Glomerular visceral epithelial cell (primary cell): Measurements from ENCODE around the gene NEUROG1.

ENCODE experiments used
- DNase-seq: peaks from one replicate; pipeline ENCODE4 v3.0.0-alpha.2; 2016; ENCODE audit errors: extremely low spot score

The NEUROG1 gene

GRCh38 chr5:135535820-135536801 lies at the start of gene NEUROG1:
Gene NEUROG1, minus strand, starts transcription at chr5:135535964. Its CDS starts 274 bp downstream, at chr5:135535690.
- no peak for DNase-seq

- DNase-seq = no peak
Measured at GRCh38 chr5:135584918-135585317, 49.2 kb upstream of the NEUROG1 start.

DNA sequence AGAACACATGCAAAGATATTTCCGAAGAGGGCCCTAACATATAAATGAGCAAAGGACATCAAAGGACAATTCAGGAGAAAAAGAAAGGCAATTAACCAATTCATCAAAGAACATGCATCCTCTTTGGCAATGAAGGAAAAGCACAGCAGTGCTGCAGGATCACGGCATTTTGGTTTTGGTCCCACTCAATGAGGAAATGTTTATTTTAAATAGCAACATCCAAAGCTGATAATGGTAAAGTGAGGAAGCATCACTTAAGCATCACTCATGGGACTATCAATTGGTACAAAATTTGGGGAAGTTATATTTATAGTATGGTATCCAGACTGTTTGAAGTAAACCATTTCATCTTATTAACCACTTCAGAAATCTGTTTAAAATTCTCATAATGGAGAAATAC lies 48.5 kb upstream of the NEUROG1 start:
- no peak for DNase-seq

DNA sequence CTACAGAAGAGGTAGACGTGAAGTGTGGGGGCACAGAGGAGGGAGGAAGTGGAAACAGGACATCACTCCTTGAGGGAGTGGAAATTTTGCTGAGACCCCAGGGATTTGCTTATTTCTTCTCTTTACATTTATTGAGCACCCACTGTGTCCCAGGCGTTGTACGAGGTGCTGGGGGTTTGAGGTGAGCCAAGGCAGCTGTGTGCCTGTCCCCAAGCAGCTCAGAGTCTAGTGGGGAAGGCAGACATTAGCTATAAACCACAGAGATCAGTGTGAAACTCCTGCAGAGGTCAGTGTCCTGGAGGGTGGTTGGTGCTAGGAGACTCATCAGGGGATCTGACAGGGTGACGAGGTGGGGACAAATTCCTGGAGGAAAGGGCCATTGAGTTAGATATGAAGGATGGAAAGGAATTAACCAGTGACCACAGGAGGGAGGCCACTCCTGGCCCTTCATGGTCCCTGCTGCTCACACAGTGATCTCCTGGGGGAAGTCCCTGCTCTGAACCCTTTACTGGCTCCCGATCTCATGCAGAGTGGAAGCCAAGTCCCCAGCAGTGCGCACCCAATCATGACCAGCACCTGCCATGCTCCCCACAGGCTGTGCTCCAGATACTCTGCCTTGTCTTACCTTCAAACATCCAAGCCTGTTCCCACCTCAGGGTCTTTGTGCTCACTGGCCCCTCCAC lies 46.5 kb upstream of the NEUROG1 start:
- no peak for DNase-seq

DNA sequence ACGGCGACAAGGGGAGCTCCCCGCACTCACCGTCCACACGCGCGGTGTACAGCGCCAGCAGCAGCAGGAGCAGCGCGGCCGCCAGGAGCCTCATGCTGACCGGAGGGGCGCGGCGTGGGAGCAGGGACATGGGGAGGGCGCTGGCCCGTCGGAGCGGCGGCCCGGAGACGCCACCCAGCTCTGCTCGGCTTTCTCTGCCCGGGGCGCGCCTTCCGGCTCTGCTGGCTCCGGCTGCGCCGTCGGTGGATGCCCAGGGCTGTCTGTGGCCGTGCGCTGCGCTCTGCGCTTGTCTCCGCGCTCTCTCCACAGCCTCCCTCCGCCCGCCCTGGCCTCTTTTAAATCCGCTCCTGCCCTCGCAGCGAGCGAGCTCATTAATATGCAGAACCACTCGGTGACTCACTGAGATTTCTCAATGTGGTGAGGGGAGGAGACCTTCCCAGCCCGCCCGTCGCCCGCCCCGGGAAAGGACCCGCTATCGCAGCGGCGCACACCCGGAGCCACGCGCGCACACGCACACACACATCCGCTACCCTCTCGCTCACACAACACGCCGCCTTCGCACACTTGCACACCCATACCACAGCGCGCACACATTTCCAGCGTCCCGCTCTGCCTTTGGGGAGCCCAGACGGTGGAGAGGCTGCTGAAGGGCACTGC lies 43.0 kb upstream of the NEUROG1 start, which contains the start of gene CXCL14:
Gene CXCL14 (minus strand): TSS at position 307 of the 657 bp plus-strand sequence. CDS start 213 bp downstream, at position 94.
- DNase-seq = peak; percentile 13

- no peak for DNase-seq
Measured at GRCh38 chr5:135578305-135578684, 42.5 kb upstream of the NEUROG1 start.

DNA sequence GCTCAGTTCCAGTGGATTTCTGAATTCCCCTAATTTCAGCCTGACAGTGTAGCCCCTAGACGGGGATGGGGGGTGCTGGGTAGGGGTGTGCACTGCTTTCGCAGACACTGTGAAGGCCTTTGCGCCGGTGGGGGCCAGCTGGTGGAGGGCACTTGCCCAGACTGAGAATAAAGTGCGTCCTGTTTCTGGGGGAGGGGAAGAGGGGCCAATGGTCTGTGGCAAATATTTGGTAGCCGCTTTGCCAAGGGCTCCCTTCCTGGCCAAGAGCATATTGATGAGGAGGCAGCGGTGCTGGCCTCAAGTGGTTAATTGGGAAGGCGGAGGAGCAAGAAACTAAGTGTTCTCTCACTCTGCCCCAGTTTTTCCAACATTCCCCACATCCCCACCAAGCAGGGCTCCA lies 41.7 kb upstream of the NEUROG1 start:
- no peak for DNase-seq

DNA sequence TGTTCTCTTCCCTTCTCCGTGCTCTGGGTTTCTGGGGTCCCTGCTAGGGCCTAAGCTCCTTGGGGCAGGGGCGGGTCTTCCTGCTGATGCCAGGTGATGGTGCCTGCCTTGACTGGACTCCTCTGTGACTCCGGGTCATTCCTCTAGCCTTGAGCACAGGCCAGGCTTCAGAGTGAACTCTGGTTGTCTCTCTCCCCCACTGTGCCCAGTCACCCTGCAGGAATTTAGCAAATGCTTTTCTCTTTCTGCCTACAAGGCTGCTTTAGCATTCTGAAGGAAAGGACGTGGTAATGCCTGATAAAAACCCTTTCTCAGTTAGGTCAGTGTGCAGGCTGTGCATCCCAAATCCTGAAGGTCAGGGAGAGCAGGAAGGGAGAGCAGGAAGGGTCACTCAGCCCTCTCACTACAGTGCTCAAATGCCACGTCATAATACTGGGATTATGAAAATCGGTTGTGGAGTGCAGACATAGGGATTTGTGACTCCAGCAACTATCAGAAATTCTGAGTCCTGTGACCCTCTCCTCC lies 40.4 kb upstream of the NEUROG1 start:
- no peak for DNase-seq

- no peak for DNase-seq
Measured at GRCh38 chr5:135574493-135574892, 38.7 kb upstream of the NEUROG1 start.

DNA sequence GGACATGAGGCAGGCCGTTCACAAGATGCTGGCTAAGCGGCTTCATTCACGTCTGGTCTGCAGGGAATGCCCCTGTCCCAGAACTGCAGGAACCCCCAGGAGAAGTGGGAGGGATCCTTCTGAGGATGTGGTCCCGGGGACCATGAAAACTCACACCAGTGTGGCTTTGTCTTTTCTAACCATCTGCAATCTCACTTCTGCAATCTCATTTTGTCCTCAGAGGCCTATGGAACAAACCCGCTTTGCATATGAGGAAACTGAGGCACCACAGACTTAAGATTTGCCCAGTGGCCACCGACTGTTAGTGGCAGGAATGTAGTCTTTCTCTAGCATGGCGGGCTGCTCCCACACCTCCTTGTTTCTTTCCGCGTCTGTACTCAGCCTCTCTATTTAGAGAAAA lies 36.1 kb upstream of the NEUROG1 start:
- no peak for DNase-seq

DNA sequence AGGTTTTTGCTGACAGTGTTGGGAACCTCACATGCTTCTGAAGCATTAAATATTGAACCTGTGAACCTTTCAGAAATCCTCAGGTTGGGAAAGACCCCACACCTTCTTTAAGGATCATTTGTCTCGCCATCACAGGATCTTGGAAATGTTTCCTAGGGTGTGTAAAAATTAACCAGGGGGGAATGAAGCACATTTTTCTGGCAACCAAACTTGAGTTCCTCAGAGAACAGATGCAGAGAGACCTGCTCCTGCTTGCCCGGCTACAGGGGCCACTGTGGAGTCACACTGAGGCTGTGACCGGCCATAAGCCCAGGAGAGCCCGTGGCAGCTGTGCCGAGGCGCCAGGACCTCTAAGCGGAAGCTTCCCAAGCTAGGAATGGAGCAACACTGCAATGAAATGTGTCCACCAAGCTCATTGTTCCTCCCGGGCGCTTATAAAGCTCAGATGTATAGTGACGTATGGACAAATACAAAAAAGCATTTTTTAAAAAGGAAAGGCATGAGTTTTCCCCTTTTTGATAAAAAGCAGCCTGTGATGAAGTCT lies 35.4 kb upstream of the NEUROG1 start:
- DNase-seq = no peak

GRCh38 chr5:135570453-135570764 lies 34.6 kb upstream of the NEUROG1 start:
- DNase-seq = no peak

GRCh38 chr5:135569755-135570452 lies 34.1 kb upstream of the NEUROG1 start:
- peak; percentile 29 for DNase-seq

DNA sequence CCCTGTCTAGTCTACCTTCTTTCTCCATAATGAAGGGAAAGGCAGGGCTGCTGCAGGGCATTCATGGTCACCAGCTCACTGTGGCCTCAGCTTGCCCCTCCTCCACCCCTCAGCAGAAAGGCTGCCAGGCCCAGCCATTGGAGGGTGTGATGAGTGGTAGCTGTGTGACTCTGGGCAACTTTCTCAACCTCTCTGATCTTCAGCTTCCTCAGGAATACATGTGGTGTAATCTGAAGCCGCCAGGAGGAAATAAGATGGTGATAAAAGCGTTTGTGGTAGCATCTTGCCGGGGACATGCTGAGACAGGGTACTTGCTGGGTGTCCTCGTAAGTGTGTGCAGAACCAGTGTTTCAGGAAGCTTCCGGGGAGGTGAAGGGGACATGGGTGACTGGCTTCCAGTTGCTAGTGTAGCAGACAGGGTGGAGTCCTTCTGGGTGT lies 33.2 kb upstream of the NEUROG1 start:
- DNase-seq = no peak

- no peak for DNase-seq
Measured at GRCh38 chr5:135568246-135568645, 32.5 kb upstream of the NEUROG1 start.

- no peak for DNase-seq
Measured at GRCh38 chr5:135567661-135568060, 31.9 kb upstream of the NEUROG1 start.

- DNase-seq = no peak
Measured at GRCh38 chr5:135566422-135567400, 30.9 kb upstream of the NEUROG1 start.

- peak; percentile 57 for DNase-seq
Measured at GRCh38 chr5:135565725-135566421, 30.1 kb upstream of the NEUROG1 start.

DNA sequence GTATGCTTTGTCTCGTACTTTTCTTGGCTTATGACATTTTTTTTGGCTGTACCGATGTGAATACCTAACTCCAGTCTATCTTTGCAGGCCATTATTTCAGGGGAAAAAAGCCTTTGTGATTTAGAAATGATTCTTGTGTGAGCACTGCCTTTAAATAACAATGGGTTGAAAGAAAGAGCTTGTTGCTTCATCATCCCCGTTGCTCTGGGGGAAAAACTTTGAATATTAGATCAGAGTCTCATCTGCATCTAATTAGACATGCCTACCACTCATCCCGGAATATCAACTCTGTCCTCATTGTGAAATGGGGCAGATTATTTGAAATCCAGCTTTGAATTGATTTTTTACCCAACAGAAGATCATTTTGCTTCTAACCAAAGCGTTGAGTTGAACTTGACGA lies 29.5 kb upstream of the NEUROG1 start:
- no peak for DNase-seq
